ENCODE results near the gene SAMD4B.

- TF ChIP-seq CTCF (IDR thresholded peaks at IDR 0.05; ENCODE audit: low read length) (no peak), EZH2phosphoT487 (IDR thresholded peaks at IDR 0.05; ENCODE audit: low read length) (no peak)
These were observed 69.0 kb downstream of the SAMD4B start for GRCh38 chr19:39411081-39411831.
